OCI-LY7 (cell line): ENCODE results near the gene CD81.

Experiments used
- EZH2phosphoT487 ChIP-seq: fragments of 200-600 bp; sonication (generic); IDR thresholded peaks from 2 replicates; pipeline ENCODE4 v1.6.1; 2018; ENCODE audit warnings: low read depth, borderline replicate concordance, mild to moderate bottlenecking, mixed run types, antibody characterized with exemption, low read length, moderate library complexity, mixed read lengths
- TF ChIP-seq, protein P1 (sequence below): fragments of 200-600 bp; sonication (generic); conservative IDR thresholded peaks from 2 replicates; pipeline ENCODE4 v1.5.1; 2014; ENCODE audit warnings: mild to moderate bottlenecking, antibody characterized with exemption, low read length, moderate library complexity, mixed read lengths

DNA sequence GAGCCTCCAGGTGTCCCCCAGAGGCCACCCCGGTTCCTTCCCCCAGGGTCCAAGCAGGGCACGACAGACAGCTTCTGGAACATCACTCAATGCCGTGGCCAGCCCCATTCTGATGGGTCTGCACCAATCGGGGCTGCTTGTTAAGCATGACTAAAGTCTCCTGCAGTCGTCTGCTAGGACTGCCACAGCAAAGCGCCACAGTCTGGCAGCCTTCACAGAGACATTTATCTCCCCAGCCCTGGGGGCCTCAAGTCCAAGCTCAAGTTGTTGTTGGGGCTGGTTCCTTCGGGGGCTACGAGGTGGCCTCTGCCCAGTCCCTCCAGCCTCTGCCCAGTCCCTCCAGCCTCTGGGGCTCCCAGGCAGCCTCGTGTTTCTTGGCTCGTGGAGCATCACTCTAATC is 14.0 kb upstream of the CD81 start:
- TF ChIP-seq, protein P1, sequence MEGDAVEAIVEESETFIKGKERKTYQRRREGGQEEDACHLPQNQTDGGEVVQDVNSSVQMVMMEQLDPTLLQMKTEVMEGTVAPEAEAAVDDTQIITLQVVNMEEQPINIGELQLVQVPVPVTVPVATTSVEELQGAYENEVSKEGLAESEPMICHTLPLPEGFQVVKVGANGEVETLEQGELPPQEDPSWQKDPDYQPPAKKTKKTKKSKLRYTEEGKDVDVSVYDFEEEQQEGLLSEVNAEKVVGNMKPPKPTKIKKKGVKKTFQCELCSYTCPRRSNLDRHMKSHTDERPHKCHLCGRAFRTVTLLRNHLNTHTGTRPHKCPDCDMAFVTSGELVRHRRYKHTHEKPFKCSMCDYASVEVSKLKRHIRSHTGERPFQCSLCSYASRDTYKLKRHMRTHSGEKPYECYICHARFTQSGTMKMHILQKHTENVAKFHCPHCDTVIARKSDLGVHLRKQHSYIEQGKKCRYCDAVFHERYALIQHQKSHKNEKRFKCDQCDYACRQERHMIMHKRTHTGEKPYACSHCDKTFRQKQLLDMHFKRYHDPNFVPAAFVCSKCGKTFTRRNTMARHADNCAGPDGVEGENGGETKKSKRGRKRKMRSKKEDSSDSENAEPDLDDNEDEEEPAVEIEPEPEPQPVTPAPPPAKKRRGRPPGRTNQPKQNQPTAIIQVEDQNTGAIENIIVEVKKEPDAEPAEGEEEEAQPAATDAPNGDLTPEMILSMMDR: no peak
- TF ChIP-seq EZH2phosphoT487: no peak
